Raji (cell line): ENCODE data around the gene SETD3.

Experiments used
- POLR2A ChIP-seq: IDR thresholded peaks from 2 replicates; pipeline ENCODE4 v1.6.1; 2011; ENCODE audit warnings: low read depth, low read length, control low read depth; ENCODE audit not compliant: insufficient read depth

Gene SETD3

GRCh38 chr14:99360774-99361595 is 119.7 kb downstream of the SETD3 start:
- TF ChIP-seq POLR2A: no peak

GRCh38 chr14:99359906-99360305 is 120.8 kb downstream of the SETD3 start:
- TF ChIP-seq POLR2A: no peak

GRCh38 chr14:99357916-99358390 is 122.7 kb downstream of the SETD3 start:
- TF ChIP-seq POLR2A: no peak

- TF ChIP-seq POLR2A: no peak
Observed at GRCh38 chr14:99357151-99357915, 123.3 kb downstream of the SETD3 start.

GRCh38 chr14:99356031-99356608 is 124.5 kb downstream of the SETD3 start:
- no peak for TF ChIP-seq POLR2A

- TF ChIP-seq POLR2A: no peak
Observed at GRCh38 chr14:99354166-99354875, 126.3 kb downstream of the SETD3 start.

GRCh38 chr14:99352688-99353280 is 127.9 kb downstream of the SETD3 start:
- no peak for TF ChIP-seq POLR2A

- no peak for TF ChIP-seq POLR2A
Observed at GRCh38 chr14:99351166-99352007, 129.3 kb downstream of the SETD3 start.

GRCh38 chr14:99350751-99351150 is 129.9 kb downstream of the SETD3 start:
- TF ChIP-seq POLR2A: no peak

- TF ChIP-seq POLR2A: no peak
Observed at GRCh38 chr14:99349721-99350495, 130.8 kb downstream of the SETD3 start.

GRCh38 chr14:99348816-99349614 is 131.6 kb downstream of the SETD3 start:
- no peak for TF ChIP-seq POLR2A
